Neural cell (in vitro differentiated cells): ENCODE results near the gene NTRK2. TPM values are rescaled to one million over a fixed set of nuclear protein-coding genes. Genes with fewer than 3 reads are reported as not detected.

Source experiments
- H2AFZ ChIP-seq: fragments of 200-600, 300-800 bp; sonication (generic), shearing (Covaris generic); 2 replicates; pipeline ENCODE4 v1.6.0; 2014; ENCODE audit warnings: low read depth, mild to moderate bottlenecking, antibody characterized with exemption, low read length, moderate library complexity
- H3F3A ChIP-seq: fragments of 200-600 bp; shearing (Covaris generic); 2 replicates; pipeline ENCODE4 v1.6.1; 2016; ENCODE audit warnings: mild to moderate bottlenecking, moderate library complexity, mixed read lengths, antibody characterized with exemption, low read length; ENCODE audit not compliant: insufficient read depth, poor library complexity, severe bottlenecking
- H3K27ac ChIP-seq: fragments of 200-600, 300-800 bp; sonication (generic), shearing (Covaris generic); 2 replicates; pipeline ENCODE4 v1.5.1; 2014; ENCODE audit warnings: mild to moderate bottlenecking, low read length, moderate library complexity
- H3K27me3 ChIP-seq: fragments of 300-800, 200-600 bp; sonication (generic), shearing (Covaris generic); 2 replicates; pipeline ENCODE4 v1.6.0; 2014; ENCODE audit warnings: mild to moderate bottlenecking, low read depth, low read length, moderate library complexity; ENCODE audit not compliant: insufficient read depth
- H3K36me3 ChIP-seq: fragments of 300-800, 200-600 bp; sonication (generic), shearing (Covaris generic); 2 replicates; pipeline ENCODE4 v1.5.1; 2014; ENCODE audit warnings: mild to moderate bottlenecking, antibody characterized with exemption, low read length, moderate library complexity; ENCODE audit not compliant: insufficient read depth
- H3K4me2 ChIP-seq: fragments of 300-800, 200-600 bp; sonication (generic), shearing (Covaris generic); 2 replicates; pipeline ENCODE4 v1.6.0; 2014; ENCODE audit warnings: mild to moderate bottlenecking, low read length
- H3K4me3 ChIP-seq: fragments of 300-800, 200-600 bp; sonication (generic), shearing (Covaris generic); 2 replicates; pipeline ENCODE4 v1.5.1; 2014; ENCODE audit warnings: mild to moderate bottlenecking, low read length, moderate library complexity
- H3K79me2 ChIP-seq: fragments of 200-600 bp; shearing (Covaris generic); replicated peaks from 2 replicates; pipeline ENCODE4 v1.6.0; 2014; ENCODE audit warnings: mild to moderate bottlenecking, low read length, moderate library complexity; ENCODE audit not compliant: insufficient read depth
- H3K9ac ChIP-seq: fragments of 300-800, 200-600 bp; sonication (generic), shearing (Covaris generic); 2 replicates; pipeline ENCODE4 v1.6.1; 2016; ENCODE audit warnings: mild to moderate bottlenecking, low read length, mixed read lengths
- H3K9me2 ChIP-seq: fragments of 200-600 bp; shearing (Covaris generic); 2 replicates; pipeline ENCODE4 v1.6.1; 2016; ENCODE audit warnings: mild to moderate bottlenecking, low read length, mixed read lengths; ENCODE audit not compliant: insufficient read depth
- H3K9me3 ChIP-seq: fragments of 200-600, 300-800 bp; sonication (generic), shearing (Covaris generic); 2 replicates; pipeline ENCODE4 v1.6.1; 2016; ENCODE audit warnings: mild to moderate bottlenecking, mixed run types, low read length, moderate library complexity, mixed read lengths
- H4K20me1 ChIP-seq: fragments of 200-600 bp; shearing (Covaris generic); 2 replicates; pipeline ENCODE4 v1.6.1; 2016; ENCODE audit warnings: mild to moderate bottlenecking, mixed run types; ENCODE audit not compliant: insufficient read depth
- CTCF ChIP-seq: fragments of 450-650 bp; IDR thresholded peaks from 2 replicates; pipeline ENCODE4 v1.5.1; 2014; ENCODE audit warnings: antibody characterized with exemption, mild to moderate bottlenecking, moderate library complexity; ENCODE audit not compliant: poor library complexity, severe bottlenecking
- EP300 ChIP-seq: fragments of 450-650 bp; conservative IDR thresholded peaks from 2 replicates; pipeline ENCODE4 v1.6.1; 2014; ENCODE audit warnings: antibody characterized with exemption, mild to moderate bottlenecking, moderate library complexity; ENCODE audit not compliant: poor library complexity, severe bottlenecking
- EZH2 ChIP-seq: fragments of 200-600, 300-800 bp; shearing (Covaris generic), sonication (generic); IDR thresholded peaks from 2 replicates; pipeline ENCODE4 v1.6.1; 2014; ENCODE audit warnings: antibody characterized with exemption, low read length, borderline replicate concordance, mild to moderate bottlenecking; ENCODE audit not compliant: insufficient read depth, poor library complexity, severe bottlenecking
- MXI1 ChIP-seq: fragments of 450-650 bp; conservative IDR thresholded peaks from 2 replicates; pipeline ENCODE4 v1.6.1; 2014; ENCODE audit warnings: antibody characterized with exemption, mild to moderate bottlenecking; ENCODE audit not compliant: poor library complexity, severe bottlenecking
- POLR2AphosphoS5 ChIP-seq: IDR thresholded peaks from 2 replicates; pipeline ENCODE4 v1.6.1; 2012
- RAD21 ChIP-seq: fragments of 450-650 bp; conservative IDR thresholded peaks from 2 replicates; pipeline ENCODE4 v1.6.1; 2014; ENCODE audit warnings: antibody characterized with exemption, mild to moderate bottlenecking, moderate library complexity
- REST ChIP-seq: IDR thresholded peaks from 2 replicates; pipeline ENCODE4 v1.6.1; 2012; ENCODE audit warnings: borderline replicate concordance
- SMC3 ChIP-seq: fragments of 450-650 bp; conservative IDR thresholded peaks from 2 replicates; pipeline ENCODE4 v1.6.1; 2014; ENCODE audit warnings: antibody characterized with exemption, mild to moderate bottlenecking, moderate library complexity; ENCODE audit not compliant: poor library complexity
- TAF1 ChIP-seq: IDR thresholded peaks from 2 replicates; pipeline ENCODE4 v1.6.1; 2012; ENCODE audit warnings: low read depth
- polyA plus RNA-seq: library from polyadenylated mRNA; depleted of rRNA; stranded (reverse); fragments of >200 nt; gene quantifications from 2 replicates; pipeline ENCODE4 v1.2.3, GENCODE V29; 2014

Gene NTRK2
- polyA plus RNA-seq, 1 donor from 2014 or later, result 14.2 TPM

- no peak for TF ChIP-seq REST
- TF ChIP-seq TAF1, result no peak
- TF ChIP-seq EZH2, result no peak
- no peak for TF ChIP-seq CTCF
- TF ChIP-seq POLR2AphosphoS5, result no peak
- no peak for TF ChIP-seq SMC3
- TF ChIP-seq RAD21, result no peak
- no peak for TF ChIP-seq EP300
- TF ChIP-seq MXI1, result no peak
- Histone ChIP-seq H3K4me3 (no peak overlapping the region), H3K27me3 (no peaks in the 10 kb centered on the region), H3K27ac (no peak overlapping the region), H4K20me1 (no peaks in the 10 kb centered on the region), H2AFZ (no peak overlapping the region), H3K79me2 (no peaks in the 10 kb centered on the region), H3F3A (no peaks in the 10 kb centered on the region), H3K4me2 (no peak overlapping the region), H3K36me3 (no peaks in the 10 kb centered on the region), H3K9me3 (no peaks in the 10 kb centered on the region), H3K9ac (no peak overlapping the region), H3K9me2 (no peaks in the 10 kb centered on the region)
Observed at GRCh38 chr9:84778570-84778969, 109.0 kb downstream of the NTRK2 start.

GRCh38 chr9:84779883-84780282, 110.4 kb downstream of the NTRK2 start:
- TF ChIP-seq EP300, result no peak
- no peak for TF ChIP-seq POLR2AphosphoS5
- TF ChIP-seq SMC3, result no peak
- no peak for TF ChIP-seq TAF1
- TF ChIP-seq CTCF, result no peak
- no peak for TF ChIP-seq REST
- no peak for TF ChIP-seq MXI1
- TF ChIP-seq RAD21, result no peak
- TF ChIP-seq EZH2, result no peak
- H3K4me2 ChIP-seq, result no peak overlapping the region
- H2AFZ ChIP-seq, result no peak overlapping the region
- no peaks in the 10 kb centered on the region for H3K79me2 ChIP-seq
- no peaks in the 10 kb centered on the region for H3K36me3 ChIP-seq
- no peak overlapping the region for H3K9ac ChIP-seq
- no peak overlapping the region for H3K27ac ChIP-seq
- no peaks in the 10 kb centered on the region for H3K9me2 ChIP-seq
- H4K20me1 ChIP-seq, result no peaks in the 10 kb centered on the region
- H3K4me3 ChIP-seq, result no peak overlapping the region
- H3K27me3 ChIP-seq, result no peaks in the 10 kb centered on the region
- H3K9me3 ChIP-seq, result no peaks in the 10 kb centered on the region
- H3F3A ChIP-seq, result no peaks in the 10 kb centered on the region
